Measurements from ENCODE around the gene SIRPD.

DNA sequence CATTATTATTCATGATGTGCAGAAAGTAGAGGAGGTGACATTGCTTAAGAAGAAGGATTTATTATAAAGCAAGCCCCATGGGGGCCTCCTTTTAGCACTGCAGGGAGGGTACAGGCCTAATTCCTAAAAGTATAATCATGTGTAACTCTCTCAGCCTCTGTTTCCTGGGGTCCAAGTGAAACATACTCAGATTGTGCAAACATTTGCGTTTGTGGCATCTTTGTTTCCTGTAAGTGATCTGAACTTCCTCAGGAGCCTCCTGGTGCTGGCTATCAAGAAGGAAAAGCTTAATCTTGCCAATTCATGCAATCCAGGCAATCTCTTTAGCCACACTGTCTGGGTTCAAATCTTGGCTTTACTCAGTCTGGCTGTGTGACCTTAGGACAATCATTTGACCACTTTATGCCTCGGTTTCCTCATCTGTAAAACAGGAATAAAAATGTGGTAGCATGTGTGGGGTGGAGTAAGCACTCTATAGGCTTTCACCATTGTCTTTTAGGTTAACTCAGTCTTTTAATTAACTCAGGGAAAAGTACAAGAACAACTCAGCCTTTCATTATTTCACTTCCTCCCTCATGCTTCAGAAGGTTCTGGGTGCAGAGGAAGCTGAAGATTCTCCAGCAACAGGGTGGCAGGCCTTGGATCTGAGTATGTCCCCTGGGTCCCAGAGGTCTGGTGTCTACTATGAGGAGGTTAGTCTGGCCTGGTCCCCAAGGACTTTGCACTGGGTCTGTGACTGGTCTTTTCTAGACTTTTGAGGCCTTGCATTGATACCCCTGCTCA lies 65.5 kb downstream of the SIRPD start:
- TF ChIP-seq, protein P1, sequence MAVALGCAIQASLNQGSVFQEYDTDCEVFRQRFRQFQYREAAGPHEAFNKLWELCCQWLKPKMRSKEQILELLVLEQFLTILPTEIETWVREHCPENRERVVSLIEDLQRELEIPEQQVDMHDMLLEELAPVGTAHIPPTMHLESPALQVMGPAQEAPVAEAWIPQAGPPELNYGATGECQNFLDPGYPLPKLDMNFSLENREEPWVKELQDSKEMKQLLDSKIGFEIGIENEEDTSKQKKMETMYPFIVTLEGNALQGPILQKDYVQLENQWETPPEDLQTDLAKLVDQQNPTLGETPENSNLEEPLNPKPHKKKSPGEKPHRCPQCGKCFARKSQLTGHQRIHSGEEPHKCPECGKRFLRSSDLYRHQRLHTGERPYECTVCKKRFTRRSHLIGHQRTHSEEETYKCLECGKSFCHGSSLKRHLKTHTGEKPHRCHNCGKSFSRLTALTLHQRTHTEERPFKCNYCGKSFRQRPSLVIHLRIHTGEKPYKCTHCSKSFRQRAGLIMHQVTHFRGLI (tag by site-specific recombination; IDR thresholded peaks at IDR 0.05), result no peak
- TF ChIP-seq, protein P2, sequence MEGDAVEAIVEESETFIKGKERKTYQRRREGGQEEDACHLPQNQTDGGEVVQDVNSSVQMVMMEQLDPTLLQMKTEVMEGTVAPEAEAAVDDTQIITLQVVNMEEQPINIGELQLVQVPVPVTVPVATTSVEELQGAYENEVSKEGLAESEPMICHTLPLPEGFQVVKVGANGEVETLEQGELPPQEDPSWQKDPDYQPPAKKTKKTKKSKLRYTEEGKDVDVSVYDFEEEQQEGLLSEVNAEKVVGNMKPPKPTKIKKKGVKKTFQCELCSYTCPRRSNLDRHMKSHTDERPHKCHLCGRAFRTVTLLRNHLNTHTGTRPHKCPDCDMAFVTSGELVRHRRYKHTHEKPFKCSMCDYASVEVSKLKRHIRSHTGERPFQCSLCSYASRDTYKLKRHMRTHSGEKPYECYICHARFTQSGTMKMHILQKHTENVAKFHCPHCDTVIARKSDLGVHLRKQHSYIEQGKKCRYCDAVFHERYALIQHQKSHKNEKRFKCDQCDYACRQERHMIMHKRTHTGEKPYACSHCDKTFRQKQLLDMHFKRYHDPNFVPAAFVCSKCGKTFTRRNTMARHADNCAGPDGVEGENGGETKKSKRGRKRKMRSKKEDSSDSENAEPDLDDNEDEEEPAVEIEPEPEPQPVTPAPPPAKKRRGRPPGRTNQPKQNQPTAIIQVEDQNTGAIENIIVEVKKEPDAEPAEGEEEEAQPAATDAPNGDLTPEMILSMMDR (tag by site-specific recombination; IDR thresholded peaks at IDR 0.05), result no peak
- no peak for TF ChIP-seq ZNF843 (tag by site-specific recombination; IDR thresholded peaks at IDR 0.05)
- no peak for TF ChIP-seq ZNF670 (tag by site-specific recombination; IDR thresholded peaks at IDR 0.05; ENCODE audit: low read depth)
- TF ChIP-seq ZNF157 (tag by site-specific recombination; IDR thresholded peaks at IDR 0.05), result no peak
- TF ChIP-seq MEIS1 (CRISPR knock-in tag; IDR thresholded peaks at IDR 0.05; ENCODE audit: borderline replicate concordance), result no peak
- TF ChIP-seq, protein P3, sequence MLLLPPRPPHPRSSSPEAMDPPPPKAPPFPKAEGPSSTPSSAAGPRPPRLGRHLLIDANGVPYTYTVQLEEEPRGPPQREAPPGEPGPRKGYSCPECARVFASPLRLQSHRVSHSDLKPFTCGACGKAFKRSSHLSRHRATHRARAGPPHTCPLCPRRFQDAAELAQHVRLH (tag by site-specific recombination; IDR thresholded peaks at IDR 0.05), result no peak
- TF ChIP-seq ZNF274 (IDR thresholded peaks at IDR 0.05; ENCODE audit: low read length), result no peak
- TF ChIP-seq ZNF274 (tag by site-specific recombination; IDR thresholded peaks at IDR 0.05; ENCODE audit: borderline replicate concordance), result no peak
